PC-9 (cell line): ENCODE data around the gene AMPD1.

Experiments
- CTCF ChIP-seq: fragments of 200-600 bp; sonication (generic); conservative IDR thresholded peaks from 2 replicates; pipeline ENCODE4 v1.6.1; 2017; ENCODE audit warnings: mixed run types, antibody characterized with exemption, mild to moderate bottlenecking, moderate library complexity
- EZH2 ChIP-seq: fragments of 200-600 bp; sonication (generic); IDR thresholded peaks from 2 replicates; pipeline ENCODE4 v1.8.0; 2017; ENCODE audit warnings: antibody characterized with exemption, low read depth

- TF ChIP-seq EZH2 (no peak), CTCF (no peak)
Observed at GRCh38 chr1:114741963-114742746, 46.8 kb upstream of the AMPD1 start.
